ENCODE data around the gene NAPA.

DNA sequence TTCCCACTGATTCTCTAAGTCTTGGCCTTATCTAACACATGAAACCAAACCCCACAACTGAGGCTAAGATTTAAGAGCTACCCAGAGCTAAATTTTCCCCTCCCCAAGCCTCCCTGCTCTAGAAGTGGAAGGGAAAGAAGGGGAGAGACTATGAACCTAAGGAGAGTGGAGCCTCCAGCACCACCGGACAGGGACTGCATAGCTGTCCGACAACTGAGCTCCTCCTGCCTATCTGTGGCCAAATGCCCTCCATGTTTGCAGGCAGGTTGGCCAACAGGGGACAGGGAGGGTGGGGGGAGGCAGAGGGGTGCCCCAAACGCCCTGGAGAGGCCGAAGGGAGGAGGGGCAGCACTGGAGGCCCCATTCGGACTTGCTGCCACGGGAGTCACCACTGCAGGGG lies 6.0 kb upstream of the NAPA start:
- TF ChIP-seq CTCF (IDR thresholded peaks at IDR 0.05) (no peak), POLR2AphosphoS5 (IDR thresholded peaks at IDR 0.05) (no peak), EP300 (IDR thresholded peaks at IDR 0.05; ENCODE audit: low read depth) (no peak)
